ENCODE measurements around the gene PTPRT. TPM values are rescaled to one million over a fixed set of nuclear protein-coding genes. Genes with fewer than 3 reads are reported as not detected.

PTPRT gene
- total and polyA plus RNA-seq, 2 experiments from 2014 or later: not detected

- ATAC-seq (no peak), DNase-seq (ENCODE audit: low spot score) (no peak)
- Histone ChIP-seq H3F3A (replicated peaks; ENCODE audit: low read depth) (no peaks in the 10 kb centered on the region), H3K9me2 (ENCODE audit: insufficient read depth) (no peaks in the 10 kb centered on the region), H3K27me3 (ENCODE audit: insufficient read depth) (no peaks in the 10 kb centered on the region), H3K4me2 (no peak overlapping the region), H4K20me1 (replicated peaks; ENCODE audit: insufficient read depth) (no peaks in the 10 kb centered on the region), H3K36me3 (ENCODE audit: insufficient read depth) (no peaks in the 10 kb centered on the region), H3K4me3 (no peak overlapping the region), H3K79me2 (replicated peaks; ENCODE audit: insufficient read depth) (no peaks in the 10 kb centered on the region), H3K27ac (ENCODE audit: low read depth) (no peak overlapping the region), H3K4me1 (ENCODE audit: insufficient read depth) (no peaks in the 10 kb centered on the region), H2AFZ (no peak overlapping the region)
- peaks cover 95% of the 10 kb centered on the region for H3K9me3 Mint-ChIP-seq
- peaks cover 32% of the 10 kb centered on the region for H3K36me3 Mint-ChIP-seq (ENCODE audit: low read depth)
- no peak overlapping the region for H3K27ac Mint-ChIP-seq
- H3K4me3 Mint-ChIP-seq: no peak overlapping the region
- H3K4me1 Mint-ChIP-seq: no peaks in the 10 kb centered on the region
- TF ChIP-seq NANOG (IDR thresholded peaks at IDR 0.05; ENCODE audit: borderline replicate concordance): no peak
- H3K27me3 Mint-ChIP-seq (ENCODE audit: insufficient read depth, low read depth, poor library complexity): no peaks in the 10 kb centered on the region
These were observed 849.3 kb downstream of the PTPRT start for GRCh38 chr20:42340368-42340767.

- DNase-seq (ENCODE audit: low spot score): no peak
- no peak overlapping the region for H3K27ac ChIP-seq (ENCODE audit: low read depth)
- H3K9me2 ChIP-seq (ENCODE audit: insufficient read depth): no peaks in the 10 kb centered on the region
- no peak overlapping the region for H3K4me3 Mint-ChIP-seq
- H3K9me3 Mint-ChIP-seq: peaks cover 97% of the 10 kb centered on the region
- H3K27me3 Mint-ChIP-seq (ENCODE audit: insufficient read depth, low read depth, poor library complexity): no peaks in the 10 kb centered on the region
- H3K27me3 ChIP-seq (ENCODE audit: insufficient read depth): no peaks in the 10 kb centered on the region
- H3K27ac Mint-ChIP-seq: no peak overlapping the region
- no peaks in the 10 kb centered on the region for H4K20me1 ChIP-seq (replicated peaks; ENCODE audit: insufficient read depth)
- no peak overlapping the region for H3K4me2 ChIP-seq
- no peak overlapping the region for H3K4me3 ChIP-seq
- H3K79me2 ChIP-seq (replicated peaks; ENCODE audit: insufficient read depth): no peaks in the 10 kb centered on the region
- ATAC-seq: no peak
- no peaks in the 10 kb centered on the region for H3K4me1 Mint-ChIP-seq
- no peak overlapping the region for H2AFZ ChIP-seq
- no peaks in the 10 kb centered on the region for H3K4me1 ChIP-seq (ENCODE audit: insufficient read depth)
- no peaks in the 10 kb centered on the region for H3F3A ChIP-seq (replicated peaks; ENCODE audit: low read depth)
- H3K36me3 ChIP-seq (ENCODE audit: insufficient read depth): no peaks in the 10 kb centered on the region
- TF ChIP-seq ETS1 (IDR thresholded peaks at IDR 0.05): no peak
- TF ChIP-seq POLR2AphosphoS5 (IDR thresholded peaks at IDR 0.05; ENCODE audit: low read depth): no peak
- no peak for TF ChIP-seq CTCF (conservative IDR thresholded peaks at IDR 0.05; ENCODE audit: low read depth in 2 of 2)
- no peak for TF ChIP-seq ZNF331 (CRISPR knock-in tag; IDR thresholded peaks at IDR 0.05; ENCODE audit: low read depth)
- H3K36me3 Mint-ChIP-seq (ENCODE audit: low read depth): peaks cover 35% of the 10 kb centered on the region
These were observed 851.2 kb downstream of the PTPRT start for GRCh38 chr20:42338294-42339201.

GRCh38 chr20:42336576-42336975 lies 853.1 kb downstream of the PTPRT start:
- Mint-ChIP-seq H3K36me3 (ENCODE audit: low read depth) (peaks cover 17% of the 10 kb centered on the region), H3K27ac (no peak overlapping the region), H3K4me1 (no peaks in the 10 kb centered on the region), H3K9me3 (peaks cover 93% of the 10 kb centered on the region), H3K27me3 (ENCODE audit: insufficient read depth, low read depth, poor library complexity) (no peaks in the 10 kb centered on the region), H3K4me3 (no peak overlapping the region)
- H3F3A ChIP-seq (replicated peaks; ENCODE audit: low read depth): no peaks in the 10 kb centered on the region
- no peaks in the 10 kb centered on the region for H3K79me2 ChIP-seq (replicated peaks; ENCODE audit: insufficient read depth)
- H3K4me2 ChIP-seq: no peak overlapping the region
- no peaks in the 10 kb centered on the region for H3K36me3 ChIP-seq (ENCODE audit: insufficient read depth)
- ATAC-seq (no peak), DNase-seq (ENCODE audit: low spot score) (no peak)
- H3K27me3 ChIP-seq (ENCODE audit: insufficient read depth): no peaks in the 10 kb centered on the region
- no peaks in the 10 kb centered on the region for H3K9me2 ChIP-seq (ENCODE audit: insufficient read depth)
- H3K4me1 ChIP-seq (ENCODE audit: insufficient read depth): no peaks in the 10 kb centered on the region
- H3K4me3 ChIP-seq: no peak overlapping the region
- H4K20me1 ChIP-seq (replicated peaks; ENCODE audit: insufficient read depth): no peaks in the 10 kb centered on the region
- no peak overlapping the region for H2AFZ ChIP-seq
- no peak overlapping the region for H3K27ac ChIP-seq (ENCODE audit: low read depth)
- TF ChIP-seq STAT1 (IDR thresholded peaks at IDR 0.05; ENCODE audit: unreplicated experiment) (no peak), EZH2phosphoT487 (IDR thresholded peaks at IDR 0.05; ENCODE audit: unreplicated experiment) (no peak), ETS1 (IDR thresholded peaks at IDR 0.05) (no peak)
